Measurements from ENCODE around the gene ESYT1.

Gene ESYT1, protein sequence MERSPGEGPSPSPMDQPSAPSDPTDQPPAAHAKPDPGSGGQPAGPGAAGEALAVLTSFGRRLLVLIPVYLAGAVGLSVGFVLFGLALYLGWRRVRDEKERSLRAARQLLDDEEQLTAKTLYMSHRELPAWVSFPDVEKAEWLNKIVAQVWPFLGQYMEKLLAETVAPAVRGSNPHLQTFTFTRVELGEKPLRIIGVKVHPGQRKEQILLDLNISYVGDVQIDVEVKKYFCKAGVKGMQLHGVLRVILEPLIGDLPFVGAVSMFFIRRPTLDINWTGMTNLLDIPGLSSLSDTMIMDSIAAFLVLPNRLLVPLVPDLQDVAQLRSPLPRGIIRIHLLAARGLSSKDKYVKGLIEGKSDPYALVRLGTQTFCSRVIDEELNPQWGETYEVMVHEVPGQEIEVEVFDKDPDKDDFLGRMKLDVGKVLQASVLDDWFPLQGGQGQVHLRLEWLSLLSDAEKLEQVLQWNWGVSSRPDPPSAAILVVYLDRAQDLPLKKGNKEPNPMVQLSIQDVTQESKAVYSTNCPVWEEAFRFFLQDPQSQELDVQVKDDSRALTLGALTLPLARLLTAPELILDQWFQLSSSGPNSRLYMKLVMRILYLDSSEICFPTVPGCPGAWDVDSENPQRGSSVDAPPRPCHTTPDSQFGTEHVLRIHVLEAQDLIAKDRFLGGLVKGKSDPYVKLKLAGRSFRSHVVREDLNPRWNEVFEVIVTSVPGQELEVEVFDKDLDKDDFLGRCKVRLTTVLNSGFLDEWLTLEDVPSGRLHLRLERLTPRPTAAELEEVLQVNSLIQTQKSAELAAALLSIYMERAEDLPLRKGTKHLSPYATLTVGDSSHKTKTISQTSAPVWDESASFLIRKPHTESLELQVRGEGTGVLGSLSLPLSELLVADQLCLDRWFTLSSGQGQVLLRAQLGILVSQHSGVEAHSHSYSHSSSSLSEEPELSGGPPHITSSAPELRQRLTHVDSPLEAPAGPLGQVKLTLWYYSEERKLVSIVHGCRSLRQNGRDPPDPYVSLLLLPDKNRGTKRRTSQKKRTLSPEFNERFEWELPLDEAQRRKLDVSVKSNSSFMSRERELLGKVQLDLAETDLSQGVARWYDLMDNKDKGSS

DNA sequence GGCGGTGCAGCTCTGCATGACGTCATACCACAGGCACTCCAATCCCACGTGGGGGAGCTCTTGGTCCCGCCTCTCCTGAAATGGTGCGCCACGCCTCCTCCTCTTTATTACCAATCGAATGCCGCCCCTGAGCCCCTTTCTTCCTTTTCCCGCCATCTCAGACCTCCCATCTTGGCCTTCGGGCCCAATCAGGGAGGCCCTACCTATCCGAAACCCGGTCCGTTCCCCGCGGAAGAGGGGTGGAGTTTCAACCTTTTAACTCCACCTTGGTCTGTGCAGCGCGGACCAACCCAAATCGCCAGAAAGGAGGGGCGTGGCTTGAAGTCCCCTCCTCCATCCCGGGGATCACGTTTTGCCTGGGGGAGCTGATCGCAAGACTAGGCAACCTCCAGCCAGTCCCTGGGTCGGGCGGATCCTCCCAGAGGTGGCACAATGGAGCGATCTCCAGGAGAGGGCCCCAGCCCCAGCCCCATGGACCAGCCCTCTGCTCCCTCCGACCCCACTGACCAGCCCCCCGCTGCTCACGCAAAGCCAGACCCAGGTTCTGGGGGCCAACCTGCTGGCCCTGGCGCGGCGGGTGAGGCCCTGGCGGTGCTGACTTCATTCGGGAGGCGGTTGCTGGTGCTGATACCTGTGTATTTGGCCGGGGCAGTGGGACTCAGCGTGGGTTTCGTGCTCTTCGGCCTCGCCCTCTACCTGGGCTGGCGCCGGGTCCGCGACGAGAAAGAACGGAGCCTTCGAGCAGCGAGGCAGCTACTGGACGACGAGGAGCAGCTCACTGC, at the start of gene ESYT1:
Gene ESYT1, plus strand, starts transcription at position 380 of the 782 bp plus-strand sequence. Its CDS starts 53 bp downstream, at position 433.
- FAIRE-seq, result peak; percentile 74

DNA sequence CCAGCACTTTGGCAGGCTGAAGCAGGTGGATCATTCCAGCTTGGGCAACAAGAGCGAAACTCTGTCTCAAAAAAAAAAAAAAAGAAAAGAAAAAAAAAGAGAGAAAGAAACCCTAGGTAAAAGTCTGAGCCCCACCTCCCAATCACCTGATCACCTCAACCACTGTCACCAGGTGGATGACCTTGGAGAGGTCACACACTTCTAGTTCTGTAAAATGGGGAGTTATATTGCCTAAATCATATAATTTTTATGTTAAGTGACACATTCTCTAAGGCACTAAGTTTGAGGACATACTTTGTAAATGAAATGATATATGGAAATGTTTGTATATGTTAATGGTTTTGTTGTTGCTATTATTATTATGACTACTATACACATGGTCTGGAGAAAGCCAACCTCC, 49.6 kb upstream of the ESYT1 start:
- no peak for FAIRE-seq

DNA sequence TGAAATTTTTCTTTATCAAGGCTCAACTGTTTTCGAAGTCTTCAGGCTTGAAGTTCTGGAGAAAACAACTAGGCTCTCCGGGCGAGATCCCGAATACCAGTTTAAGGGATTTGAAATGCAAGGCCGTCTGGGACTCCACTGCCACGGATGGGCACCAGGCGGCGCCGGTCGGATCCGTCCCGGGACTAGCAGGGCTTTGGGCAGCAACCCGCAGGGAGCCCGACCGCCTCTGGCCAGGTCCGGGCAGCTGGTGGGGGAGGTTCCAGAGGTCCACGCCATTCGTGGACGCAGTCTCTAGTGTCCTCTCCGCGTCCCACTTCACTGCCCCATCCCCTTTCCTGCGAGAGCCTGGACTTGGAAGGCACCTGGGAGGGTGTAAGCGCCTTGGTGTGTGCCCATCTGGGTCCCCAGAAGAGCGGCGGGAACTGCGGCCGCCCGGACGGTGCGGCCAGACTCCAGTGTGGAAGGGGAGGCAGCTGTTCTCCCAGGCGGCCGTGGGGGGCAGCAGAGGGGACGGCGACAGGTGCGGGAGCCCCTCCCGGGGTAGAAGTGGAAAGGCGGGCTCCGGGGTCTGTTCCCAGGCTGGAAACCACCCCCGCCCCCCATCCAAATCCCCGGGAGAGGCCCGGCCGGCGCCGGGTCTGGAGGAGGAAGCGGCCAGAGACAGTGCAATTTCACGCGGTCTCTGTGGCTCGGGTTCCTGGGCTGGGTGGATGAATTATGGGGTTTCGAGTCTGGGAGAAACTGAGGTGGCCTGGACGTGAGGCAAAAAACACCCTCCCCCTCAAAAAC, 48.9 kb upstream of the ESYT1 start:
- FAIRE-seq, result no peak

DNA sequence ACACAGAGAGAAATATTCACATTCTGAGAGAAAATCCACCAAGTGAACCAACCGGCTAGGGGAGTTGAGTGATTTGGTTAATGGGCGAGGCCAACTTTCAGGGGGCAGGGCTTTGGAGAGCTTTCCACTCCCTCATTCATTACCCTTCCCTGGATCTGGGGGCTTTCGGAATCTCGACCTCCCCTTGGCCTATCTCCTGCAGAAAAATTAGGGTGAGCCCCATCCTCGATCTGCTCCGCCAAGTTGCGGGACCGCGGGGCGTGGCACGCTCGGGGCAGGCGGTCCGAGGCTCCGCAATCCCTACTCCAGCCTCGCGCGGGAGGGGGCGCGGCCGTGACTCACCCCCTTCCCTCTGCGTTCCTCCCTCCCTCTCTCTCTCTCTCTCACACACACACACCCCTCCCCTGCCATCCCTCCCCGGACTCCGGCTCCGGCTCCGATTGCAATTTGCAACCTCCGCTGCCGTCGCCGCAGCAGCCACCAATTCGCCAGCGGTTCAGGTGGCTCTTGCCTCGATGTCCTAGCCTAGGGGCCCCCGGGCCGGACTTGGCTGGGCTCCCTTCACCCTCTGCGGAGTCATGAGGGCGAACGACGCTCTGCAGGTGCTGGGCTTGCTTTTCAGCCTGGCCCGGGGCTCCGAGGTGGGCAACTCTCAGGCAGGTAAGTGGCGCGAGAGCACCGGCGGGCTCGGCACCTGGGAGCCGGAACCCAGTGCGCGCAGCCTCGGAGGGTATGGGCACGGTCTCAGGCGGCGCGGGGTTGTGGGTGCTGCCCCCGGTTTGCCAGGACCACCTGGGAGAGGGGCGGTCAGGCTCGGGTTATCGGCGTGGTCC, 48.1 kb upstream of the ESYT1 start, which contains the start of gene ERBB3:
Gene ERBB3, plus strand, starts transcription at position 443 of the 833 bp plus-strand sequence. Its CDS starts 136 bp downstream, at position 579.
- no peak for FAIRE-seq

DNA sequence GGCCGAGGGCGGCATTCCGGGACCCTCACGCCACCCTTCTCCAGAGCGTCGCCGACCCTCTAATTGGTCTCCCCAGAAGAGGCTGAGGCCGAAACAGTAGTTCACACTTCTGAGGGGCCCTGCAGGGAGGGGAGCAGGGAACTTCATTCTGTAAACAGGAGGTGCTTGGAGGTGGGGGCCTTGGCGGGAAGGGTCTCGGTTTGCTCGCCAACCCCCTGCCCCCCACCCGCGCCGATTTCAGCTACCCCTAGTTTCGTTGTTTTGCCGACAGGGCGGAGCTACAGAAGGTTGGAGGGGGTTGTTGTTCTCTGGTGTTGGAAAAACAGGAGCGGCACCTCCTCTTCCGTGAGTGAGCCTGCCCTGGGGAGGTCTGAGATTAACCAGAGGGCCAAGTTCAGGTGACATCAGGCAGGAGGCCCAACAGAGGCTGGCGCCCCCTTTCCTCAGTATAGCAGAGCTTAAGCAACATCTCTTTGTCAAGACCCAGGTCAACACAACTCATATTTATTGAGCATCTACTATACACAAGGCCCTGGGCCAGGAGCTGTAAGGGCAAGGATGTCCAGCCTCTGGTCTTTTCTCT, 47.4 kb upstream of the ESYT1 start:
- no peak for FAIRE-seq

DNA sequence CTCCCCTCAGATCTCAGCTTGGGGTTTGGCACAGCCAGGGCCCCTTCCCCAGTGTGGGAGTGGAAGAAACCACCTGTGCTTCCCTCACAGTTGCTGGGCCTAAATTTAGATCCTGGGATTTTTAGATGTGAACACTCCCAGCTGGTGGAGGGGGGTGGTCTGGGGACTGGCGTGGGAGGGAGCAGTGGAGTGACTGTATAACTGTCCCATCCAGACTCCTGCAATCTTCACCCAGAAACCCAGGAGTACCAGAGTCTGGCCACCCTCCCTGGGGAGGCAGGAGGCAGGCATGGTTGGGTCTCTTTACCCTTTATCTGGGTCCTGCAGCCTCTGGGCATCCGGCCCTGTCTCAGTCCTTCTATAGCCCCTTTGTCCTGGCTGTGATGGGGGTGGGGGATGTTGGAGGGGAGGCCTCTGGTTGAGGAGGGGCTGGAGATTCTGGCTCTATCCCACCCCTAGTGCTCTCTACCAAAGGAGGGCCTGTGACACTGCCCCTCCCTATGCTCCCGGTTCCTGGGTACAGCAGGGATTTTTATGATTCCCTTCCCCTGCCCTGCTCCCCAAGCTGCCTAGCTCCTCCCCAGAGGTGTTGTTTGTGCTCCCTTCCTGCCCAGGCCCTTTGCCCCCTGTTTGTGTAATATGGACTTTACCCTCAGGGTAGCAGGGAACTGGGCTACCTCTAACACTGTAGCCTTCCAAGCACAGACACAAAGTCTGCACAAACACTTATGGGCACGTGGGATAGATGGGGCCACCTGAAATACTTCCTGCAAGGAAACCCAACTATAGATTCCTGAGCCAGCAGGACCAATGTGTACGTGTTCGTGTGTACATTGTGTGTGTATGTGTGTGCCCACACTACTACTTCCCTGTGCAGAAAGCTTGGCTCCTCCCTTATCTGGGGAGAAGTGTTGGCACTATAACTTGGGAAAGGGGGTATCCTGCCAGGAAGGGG, 46.4 kb upstream of the ESYT1 start:
- no peak for FAIRE-seq

DNA sequence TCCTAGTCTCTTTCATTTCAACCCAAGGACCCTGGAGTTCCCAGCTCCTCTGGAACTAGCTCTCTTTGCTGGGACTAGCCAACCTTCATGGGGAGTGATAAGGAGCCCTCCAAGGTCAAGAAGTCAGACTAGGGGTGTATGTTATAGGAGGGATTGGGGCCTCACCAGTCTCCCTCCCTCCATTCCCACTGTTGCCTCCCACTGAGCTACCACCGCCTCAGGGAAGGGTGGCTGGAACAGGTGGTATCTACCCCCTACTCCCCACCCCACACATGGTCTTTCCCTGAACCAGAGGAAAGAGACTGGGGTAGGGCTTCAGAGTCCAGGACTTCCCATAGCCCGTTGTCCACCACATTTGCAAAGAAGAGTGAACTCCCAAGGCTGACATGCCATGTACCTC, 45.7 kb upstream of the ESYT1 start:
- no peak for FAIRE-seq

DNA sequence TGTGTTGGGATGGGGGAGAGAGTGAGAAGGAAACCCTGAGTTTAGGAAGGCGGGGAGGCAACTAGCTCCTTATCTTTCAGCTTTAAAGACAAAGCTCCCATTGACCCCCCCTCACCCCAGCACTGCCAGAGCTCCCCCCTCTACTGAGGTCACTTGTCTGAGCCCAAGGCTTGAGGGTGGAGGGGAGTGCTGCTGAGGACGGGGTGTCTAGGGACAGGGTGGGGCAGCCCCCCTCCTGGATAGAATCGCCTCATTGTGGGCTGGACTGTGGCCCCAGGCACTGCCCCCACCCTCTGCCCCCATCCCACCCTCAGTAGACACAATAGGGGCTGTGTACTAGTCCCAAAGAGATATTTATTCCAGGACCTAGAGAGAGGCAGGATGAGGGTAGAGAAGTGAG, 45.1 kb upstream of the ESYT1 start:
- FAIRE-seq, result no peak

DNA sequence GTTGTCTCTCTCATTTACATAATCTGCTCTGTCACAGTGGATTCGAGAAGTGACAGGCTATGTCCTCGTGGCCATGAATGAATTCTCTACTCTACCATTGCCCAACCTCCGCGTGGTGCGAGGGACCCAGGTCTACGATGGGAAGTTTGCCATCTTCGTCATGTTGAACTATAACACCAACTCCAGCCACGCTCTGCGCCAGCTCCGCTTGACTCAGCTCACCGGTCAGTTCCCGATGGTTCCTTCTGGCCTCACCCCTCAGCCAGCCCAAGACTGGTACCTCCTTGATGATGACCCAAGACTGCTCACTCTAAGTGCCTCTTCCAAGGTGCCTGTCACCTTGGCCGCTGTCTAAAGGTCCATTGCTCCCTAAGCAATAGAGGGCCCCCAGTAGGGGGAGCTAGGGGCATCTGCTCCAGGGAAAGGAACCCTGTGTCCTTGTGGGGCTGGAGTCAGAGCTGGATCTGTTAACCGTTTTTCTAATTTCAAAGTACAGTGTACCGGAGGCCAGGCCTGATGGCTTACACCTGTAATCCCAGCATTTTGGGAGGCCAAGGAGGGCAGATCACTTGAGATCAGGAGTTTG, 43.0 kb upstream of the ESYT1 start:
- no peak for FAIRE-seq

DNA sequence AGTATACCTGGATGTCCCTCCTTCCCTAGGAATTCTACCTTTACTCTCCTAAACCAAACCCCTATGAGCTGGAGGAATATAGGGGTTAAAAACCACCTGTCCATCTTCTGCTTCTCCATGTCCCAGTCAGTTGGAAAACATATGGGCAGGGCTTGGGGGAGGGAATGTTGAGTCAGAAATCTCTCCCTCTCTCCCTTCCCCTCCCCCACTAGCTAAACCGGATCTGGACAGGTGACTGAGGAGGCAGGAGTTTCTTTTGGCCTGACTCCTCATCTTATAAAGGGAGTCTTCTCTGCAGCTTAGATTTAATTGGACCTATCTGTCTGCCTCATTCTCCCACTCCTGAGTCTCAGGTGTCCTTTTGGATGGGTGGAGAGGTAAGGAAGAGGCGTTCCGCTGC, 42.0 kb upstream of the ESYT1 start:
- FAIRE-seq, result no peak

DNA sequence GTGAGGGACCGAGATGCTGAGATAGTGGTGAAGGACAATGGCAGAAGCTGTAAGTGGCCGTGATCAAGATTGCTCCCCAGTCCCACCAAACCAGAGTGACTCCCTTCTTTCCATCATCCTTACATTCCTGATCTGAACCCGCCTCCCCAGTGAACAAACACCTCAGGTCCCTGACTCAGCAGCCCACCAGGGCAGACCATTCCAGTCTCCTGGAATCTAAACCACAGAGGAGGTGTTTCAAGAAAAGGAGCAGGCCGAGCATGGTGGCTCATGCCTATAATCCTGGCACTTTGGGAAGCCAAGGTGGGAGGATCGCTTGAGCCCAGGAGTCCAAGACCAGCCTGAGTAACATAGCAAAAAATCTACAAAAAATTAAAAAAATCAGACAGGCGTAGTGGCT, 41.5 kb upstream of the ESYT1 start:
- FAIRE-seq, result no peak

DNA sequence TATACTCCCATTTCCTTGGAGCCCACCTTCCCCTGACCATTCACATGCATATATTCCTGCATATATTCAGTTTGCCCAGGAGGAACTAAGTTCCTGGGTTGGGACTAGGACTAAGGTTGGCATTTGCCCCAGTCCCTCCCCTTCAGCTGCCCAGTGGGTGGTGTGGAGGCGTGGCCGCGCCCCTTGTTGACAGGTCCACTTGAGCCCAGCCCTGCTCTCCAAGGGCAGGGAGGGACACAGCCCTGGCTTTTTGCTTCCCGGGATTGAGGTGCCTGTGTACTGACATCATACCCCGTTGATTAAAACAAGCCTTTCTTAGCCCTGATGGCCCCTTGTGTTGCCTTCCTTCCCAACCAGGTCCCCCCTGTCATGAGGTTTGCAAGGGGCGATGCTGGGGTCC, 40.8 kb upstream of the ESYT1 start:
- FAIRE-seq, result no peak

DNA sequence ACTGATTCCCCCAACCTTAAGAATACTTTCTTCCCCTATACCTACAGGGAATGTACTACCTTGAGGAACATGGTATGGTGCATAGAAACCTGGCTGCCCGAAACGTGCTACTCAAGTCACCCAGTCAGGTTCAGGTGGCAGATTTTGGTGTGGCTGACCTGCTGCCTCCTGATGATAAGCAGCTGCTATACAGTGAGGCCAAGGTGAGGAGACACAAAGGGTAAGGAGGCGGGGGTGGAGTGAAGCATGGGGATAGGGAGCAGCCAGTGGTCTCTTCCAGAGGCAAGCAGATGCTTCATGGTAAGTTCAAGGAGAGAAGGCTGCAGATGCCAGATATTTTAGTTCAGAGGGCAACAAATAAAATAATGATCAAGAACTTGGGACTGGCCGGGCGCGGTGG, 30.3 kb upstream of the ESYT1 start:
- FAIRE-seq, result no peak

DNA sequence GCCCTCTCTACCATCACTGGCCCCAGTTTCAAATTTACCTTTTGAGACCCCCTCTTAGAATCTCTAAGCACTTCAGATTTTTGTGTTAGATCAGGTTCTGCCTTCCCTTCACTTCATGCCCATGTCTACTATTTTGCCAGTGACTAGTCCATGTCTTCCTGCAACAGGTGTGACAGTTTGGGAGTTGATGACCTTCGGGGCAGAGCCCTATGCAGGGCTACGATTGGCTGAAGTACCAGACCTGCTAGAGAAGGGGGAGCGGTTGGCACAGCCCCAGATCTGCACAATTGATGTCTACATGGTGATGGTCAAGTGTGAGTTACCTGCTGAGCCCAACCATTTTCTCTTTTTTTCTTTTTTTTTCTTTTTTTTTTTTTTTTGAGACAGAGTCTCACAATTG, 29.5 kb upstream of the ESYT1 start:
- no peak for FAIRE-seq

DNA sequence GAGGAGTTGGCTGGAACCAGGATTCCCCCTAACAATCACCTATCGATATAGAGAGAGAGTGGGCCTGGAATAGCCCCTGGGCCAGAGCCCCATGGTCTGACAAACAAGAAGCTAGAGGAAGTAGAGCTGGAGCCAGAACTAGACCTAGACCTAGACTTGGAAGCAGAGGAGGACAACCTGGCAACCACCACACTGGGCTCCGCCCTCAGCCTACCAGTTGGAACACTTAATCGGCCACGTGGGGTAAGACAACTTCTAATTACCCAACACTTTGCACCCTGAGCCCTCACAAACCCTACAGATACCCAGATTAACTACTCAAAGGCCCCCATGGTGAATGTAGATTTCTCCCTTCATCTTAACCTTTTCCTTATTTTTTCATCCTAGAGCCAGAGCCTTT, 28.3 kb upstream of the ESYT1 start:
- no peak for FAIRE-seq

DNA sequence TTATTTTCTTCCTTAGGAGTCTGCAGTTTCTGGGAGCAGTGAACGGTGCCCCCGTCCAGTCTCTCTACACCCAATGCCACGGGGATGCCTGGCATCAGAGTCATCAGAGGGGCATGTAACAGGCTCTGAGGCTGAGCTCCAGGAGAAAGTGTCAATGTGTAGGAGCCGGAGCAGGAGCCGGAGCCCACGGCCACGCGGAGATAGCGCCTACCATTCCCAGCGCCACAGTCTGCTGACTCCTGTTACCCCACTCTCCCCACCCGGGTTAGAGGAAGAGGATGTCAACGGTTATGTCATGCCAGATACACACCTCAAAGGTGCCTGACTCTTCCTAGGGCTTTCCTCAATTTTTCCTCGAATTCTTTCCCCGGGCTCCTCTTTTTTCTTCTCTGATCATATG, 27.0 kb upstream of the ESYT1 start:
- FAIRE-seq, result no peak

DNA sequence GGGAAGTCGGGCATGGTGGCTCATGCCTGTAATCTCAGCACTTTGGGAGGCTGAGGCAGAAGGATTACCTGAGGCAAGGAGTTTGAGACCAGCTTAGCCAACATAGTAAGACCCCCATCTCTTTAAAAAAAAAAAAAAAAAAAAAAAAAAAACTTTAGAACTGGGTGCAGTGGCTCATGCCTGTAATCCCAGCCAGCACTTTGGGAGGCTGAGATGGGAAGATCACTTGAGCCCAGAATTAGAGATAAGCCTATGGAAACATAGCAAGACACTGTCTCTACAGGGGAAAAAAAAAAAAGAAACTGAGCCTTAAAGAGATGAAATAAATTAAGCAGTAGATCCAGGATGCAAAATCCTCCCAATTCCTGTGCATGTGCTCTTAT, 25.4 kb upstream of the ESYT1 start:
- no peak for FAIRE-seq

DNA sequence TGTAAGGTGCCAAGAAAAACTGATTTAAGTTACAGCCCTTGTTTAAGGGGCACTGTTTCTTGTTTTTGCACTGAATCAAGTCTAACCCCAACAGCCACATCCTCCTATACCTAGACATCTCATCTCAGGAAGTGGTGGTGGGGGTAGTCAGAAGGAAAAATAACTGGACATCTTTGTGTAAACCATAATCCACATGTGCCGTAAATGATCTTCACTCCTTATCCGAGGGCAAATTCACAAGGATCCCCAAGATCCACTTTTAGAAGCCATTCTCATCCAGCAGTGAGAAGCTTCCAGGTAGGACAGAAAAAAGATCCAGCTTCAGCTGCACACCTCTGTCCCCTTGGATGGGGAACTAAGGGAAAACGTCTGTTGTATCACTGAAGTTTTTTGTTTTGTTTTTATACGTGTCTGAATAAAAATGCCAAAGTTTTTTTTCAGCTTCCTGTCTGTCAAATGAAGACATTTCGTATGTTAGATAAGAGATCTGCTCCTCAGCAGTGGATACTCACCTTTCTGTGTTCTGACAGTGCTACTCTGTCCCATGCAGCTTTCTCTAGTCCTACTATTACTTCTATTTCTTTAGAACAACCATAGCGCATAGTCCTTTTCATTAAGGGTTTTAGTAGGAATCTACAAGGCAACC, 24.9 kb upstream of the ESYT1 start:
- FAIRE-seq, result no peak

DNA sequence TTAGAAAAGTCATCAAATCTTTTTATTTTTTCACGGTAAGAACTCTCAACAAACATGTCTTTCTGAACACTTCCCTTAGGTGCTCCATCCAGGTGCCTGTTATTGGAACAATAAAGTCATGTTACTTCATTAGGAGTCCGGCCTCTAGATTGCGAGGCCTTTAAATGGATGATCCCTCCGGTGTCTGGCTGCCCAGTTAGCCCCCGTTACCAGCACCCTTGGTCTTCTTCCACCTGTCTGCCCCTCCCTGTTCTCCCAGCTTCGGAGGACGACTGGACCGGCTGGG, 24.3 kb upstream of the ESYT1 start:
- FAIRE-seq, result no peak
